ENCODE measurements around the gene ZBTB26.
"Not testable (repeated sequence)": the region's sequence is repeated elsewhere in the genome, so short reads cannot be mapped to it uniquely, and the experiment has no call there.

The ZBTB26 gene

DNA sequence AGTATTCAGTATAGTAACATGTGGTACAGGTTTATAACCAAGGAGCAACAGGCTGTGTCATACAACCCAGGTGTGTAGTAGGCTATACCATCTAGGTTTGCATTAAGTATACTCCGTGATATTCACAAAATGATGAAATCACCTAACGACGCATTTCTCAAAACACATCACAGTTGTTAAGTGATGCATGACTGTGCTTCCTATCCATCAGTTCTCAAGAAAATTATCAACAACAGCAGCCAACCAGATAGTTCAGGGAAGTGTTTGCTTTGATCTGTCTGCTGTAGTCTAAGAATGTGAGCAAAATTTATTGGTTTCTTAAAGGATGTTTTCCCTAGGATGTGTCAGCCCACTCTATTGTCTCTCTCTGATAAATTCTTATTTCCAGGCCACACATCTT, 7.4 kb downstream of the ZBTB26 start:
- DNase-seq (ENCODE audit: low read depth in 2 of 2) = no peak

DNA sequence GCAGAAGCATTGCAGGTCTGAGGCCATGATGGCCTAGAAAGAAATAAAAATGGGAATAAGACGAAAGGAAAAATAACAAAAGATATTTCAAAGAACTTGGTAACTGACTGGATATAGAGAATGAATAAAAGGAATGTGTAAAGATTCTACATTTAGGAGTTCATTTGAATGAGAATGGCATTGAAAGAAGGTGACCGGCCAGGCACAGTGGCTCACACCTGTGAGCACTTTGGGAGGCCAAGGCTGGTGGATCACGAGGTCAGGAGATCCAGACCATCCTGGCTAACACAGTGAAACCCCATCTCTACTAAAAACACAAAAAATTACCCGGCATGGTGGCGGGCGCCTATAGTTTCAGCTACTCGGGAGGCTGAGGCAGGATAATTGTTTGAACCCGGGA, 8.6 kb downstream of the ZBTB26 start:
- DNase-seq (ENCODE audit: low read depth in 2 of 2) = no peak

GRCh38 chr9:122918310-122918709, 13.0 kb downstream of the ZBTB26 start:
- no peak for DNase-seq (ENCODE audit: low read depth in 2 of 2)

- DNase-seq (ENCODE audit: low read depth in 2 of 2) = peak; percentile 42 to 45
These were observed 18.2 kb downstream of the ZBTB26 start, which contains the start of gene ZBTB6 for GRCh38 chr9:122912964-122913673. Gene ZBTB6, minus strand, starts transcription at chr9:122913323. Its CDS starts 1,251 bp downstream, at chr9:122912072.

- no peak for DNase-seq (ENCODE audit: low read depth in 2 of 2)
These were observed 18.7 kb downstream of the ZBTB26 start for GRCh38 chr9:122912671-122912963.

DNA sequence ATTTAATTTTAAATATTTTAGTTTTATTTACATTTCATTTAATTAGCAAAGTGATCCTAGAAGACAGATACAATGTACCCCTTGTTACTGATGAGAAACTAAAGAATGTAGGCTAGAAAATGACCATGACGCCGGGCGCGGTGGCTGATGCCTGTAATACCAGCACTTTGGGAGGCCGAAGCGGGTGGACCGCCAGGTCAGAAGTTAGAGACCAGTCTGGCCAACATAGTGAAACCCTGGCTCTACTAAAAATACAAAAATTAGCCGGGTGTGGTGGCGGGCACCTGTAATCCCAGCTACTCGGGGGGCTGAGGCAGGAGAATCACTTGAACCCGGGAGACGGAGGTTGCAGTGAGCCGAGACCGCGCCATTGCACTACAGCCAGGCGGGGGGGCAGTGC, 25.2 kb downstream of the ZBTB26 start:
- not testable (repeated sequence) for DNase-seq (ENCODE audit: low read depth in 2 of 2)

DNA sequence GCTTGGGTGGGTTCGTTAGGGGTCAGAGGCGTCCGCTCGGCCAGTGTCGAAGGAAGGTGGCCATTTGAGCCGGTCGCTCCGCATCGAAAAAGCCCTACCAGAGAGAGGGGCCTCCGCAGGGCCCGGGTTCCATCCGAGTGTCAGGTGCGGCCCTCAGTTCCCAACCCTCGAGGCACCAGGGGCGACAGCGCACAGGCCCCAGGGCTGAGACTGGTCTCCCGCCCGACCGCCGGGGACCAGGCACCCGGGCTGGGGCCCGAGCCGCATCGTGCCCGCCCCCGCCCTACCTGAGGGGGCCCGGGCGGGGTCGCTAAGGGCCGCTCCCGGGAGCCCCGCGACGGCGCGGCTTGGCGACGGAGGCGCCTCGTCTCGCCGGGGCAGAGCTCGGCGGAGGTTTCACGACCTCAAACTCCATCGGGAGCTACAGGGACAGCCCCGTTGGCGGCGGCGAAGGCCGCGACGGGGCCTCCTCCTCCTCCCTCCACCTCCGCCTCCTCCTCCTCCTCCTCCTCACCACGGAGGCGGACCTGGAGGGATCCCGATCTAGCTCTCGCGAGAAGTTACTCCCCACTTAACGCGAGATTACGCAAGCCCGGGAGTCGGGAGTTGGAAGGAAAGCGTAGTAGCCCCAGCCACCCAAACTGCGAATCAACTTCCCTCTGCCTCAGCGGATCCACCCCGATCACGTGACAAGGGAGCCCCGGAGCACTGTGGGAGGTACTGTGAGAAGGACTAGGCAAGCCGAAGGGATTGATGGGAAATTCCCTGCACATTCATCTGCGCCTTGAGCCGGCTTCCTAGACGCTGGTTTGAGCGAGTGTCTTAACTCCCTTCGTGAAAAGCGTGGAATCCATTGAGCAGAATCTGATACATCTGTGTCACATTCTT, 26.2 kb downstream of the ZBTB26 start, which contains the start of gene RC3H2:
TSS of gene RC3H2 (minus strand) at position 537 of the 888 bp plus-strand sequence. CDS start 7,850 bp downstream, outside the sequence.
- DNase-seq (ENCODE audit: low read depth in 2 of 2) = peak; percentile 84 to 91

- DNase-seq (ENCODE audit: low read depth in 2 of 2) = peak in 1 of 2 donors; percentile 20
These were observed 26.9 kb downstream of the ZBTB26 start for GRCh38 chr9:122904466-122904822.

- DNase-seq (ENCODE audit: low read depth in 2 of 2) = no peak
These were observed 30.5 kb downstream of the ZBTB26 start for GRCh38 chr9:122900791-122901190.

GRCh38 chr9:122897969-122898368, 33.3 kb downstream of the ZBTB26 start:
- DNase-seq (ENCODE audit: low read depth in 2 of 2) = no peak

GRCh38 chr9:122888480-122888879, 42.8 kb downstream of the ZBTB26 start:
- DNase-seq (ENCODE audit: low read depth in 2 of 2) = no peak

GRCh38 chr9:122883125-122883524, 48.2 kb downstream of the ZBTB26 start:
- DNase-seq (ENCODE audit: low read depth in 2 of 2) = no peak

DNA sequence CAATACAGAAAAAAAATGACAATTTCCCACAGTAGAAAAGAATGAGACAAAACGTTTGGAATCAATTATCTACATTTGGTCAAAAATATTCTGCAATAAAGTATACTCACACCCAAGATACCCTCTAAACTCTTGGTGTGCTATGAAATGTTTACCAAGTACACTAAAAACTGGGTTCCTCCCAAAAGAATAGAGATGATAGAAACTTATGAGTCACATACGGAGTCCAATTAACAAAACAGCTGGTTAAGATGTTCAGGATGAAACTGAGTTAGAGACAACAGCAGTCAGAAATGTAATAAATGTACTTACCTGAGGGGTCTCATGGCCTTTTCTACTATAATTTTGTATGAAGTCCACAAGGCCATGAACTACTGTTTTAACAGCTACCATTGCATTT, 51.9 kb downstream of the ZBTB26 start:
- DNase-seq (ENCODE audit: low read depth in 2 of 2) = no peak

GRCh38 chr9:122875523-122875922, 55.8 kb downstream of the ZBTB26 start:
- DNase-seq (ENCODE audit: low read depth in 2 of 2) = no peak

GRCh38 chr9:122867276-122867675, 64.0 kb downstream of the ZBTB26 start:
- not testable (repeated sequence) for DNase-seq (ENCODE audit: low read depth in 2 of 2)

DNA sequence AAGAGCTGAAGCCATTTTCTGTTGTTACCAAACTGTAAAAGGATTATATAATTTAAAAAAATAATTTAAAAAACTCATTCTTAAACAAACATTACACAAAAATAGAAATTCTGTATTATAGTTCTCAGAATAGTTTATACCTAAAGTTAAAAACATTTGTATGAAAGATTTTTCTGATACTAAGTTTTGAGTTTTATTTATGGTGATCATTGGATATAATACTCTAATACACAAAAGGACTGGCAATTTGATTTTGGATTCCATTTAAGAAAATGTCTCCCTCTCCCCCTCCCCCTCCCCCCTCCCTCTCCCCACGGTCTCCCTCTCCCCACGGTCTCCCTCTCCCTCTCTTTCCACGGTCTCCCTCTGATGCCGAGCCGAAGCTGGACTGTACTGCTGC, 65.2 kb downstream of the ZBTB26 start:
- no peak for DNase-seq (ENCODE audit: low read depth in 2 of 2)
